ENCODE data around the gene PDIA4.
A peak's percentile ranks its signal among the peaks of the same experiment; 100 is the strongest.
"Not testable (repeated sequence)": the region's sequence is repeated elsewhere in the genome, so short reads cannot be mapped to it uniquely, and the experiment has no call there.

The PDIA4 gene, protein sequence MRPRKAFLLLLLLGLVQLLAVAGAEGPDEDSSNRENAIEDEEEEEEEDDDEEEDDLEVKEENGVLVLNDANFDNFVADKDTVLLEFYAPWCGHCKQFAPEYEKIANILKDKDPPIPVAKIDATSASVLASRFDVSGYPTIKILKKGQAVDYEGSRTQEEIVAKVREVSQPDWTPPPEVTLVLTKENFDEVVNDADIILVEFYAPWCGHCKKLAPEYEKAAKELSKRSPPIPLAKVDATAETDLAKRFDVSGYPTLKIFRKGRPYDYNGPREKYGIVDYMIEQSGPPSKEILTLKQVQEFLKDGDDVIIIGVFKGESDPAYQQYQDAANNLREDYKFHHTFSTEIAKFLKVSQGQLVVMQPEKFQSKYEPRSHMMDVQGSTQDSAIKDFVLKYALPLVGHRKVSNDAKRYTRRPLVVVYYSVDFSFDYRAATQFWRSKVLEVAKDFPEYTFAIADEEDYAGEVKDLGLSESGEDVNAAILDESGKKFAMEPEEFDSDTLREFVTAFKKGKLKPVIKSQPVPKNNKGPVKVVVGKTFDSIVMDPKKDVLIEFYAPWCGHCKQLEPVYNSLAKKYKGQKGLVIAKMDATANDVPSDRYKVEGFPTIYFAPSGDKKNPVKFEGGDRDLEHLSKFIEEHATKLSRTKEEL

DNA sequence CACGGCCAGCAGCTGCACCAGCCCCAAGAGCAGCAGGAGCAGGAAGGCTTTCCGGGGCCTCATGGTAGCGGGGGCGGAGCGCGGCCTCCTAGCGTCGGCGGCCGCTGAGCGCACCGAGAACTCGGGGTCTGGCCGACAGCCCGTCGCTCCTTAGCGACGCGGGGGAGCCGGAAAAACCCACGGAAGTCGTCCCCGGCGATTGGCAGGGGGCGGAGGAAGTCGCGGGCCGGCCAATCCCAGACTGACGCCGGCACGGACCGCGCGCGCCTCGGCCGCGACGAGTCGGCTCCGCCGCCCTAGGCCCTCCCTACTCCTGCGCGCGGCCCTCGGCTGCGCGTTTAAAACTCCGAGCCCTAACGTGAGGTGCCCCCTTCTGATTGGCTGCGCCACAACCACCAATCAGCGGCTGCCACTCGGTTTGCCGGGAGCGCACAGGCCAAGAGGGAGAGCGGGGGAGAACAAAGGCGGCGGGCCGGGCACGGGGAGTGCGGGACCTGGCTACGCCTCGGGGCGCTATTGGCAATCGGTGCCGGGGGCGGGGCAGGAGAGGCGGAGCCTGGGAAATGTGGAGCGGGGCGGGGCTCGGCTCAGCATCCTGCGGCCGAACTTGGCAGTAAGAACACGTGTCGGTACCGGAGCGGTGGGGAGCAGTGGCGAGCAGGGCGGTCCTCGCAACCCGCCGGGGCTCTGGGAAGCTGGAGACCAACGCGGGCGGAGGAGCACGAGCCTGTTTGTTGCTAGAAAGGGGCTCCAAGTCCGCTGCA is at the start of gene PDIA4:
Gene PDIA4 (minus strand): TSS at position 160 of the 764 bp plus-strand sequence. CDS start 97 bp downstream, at position 63.
- DNase-seq, result peak; percentile 99 to 100

- DNase-seq, result no peak
Observed at GRCh38 chr7:149077594-149077993, 49.3 kb upstream of the PDIA4 start.

GRCh38 chr7:149075286-149075685 is 47.0 kb upstream of the PDIA4 start:
- DNase-seq, result no peak

DNA sequence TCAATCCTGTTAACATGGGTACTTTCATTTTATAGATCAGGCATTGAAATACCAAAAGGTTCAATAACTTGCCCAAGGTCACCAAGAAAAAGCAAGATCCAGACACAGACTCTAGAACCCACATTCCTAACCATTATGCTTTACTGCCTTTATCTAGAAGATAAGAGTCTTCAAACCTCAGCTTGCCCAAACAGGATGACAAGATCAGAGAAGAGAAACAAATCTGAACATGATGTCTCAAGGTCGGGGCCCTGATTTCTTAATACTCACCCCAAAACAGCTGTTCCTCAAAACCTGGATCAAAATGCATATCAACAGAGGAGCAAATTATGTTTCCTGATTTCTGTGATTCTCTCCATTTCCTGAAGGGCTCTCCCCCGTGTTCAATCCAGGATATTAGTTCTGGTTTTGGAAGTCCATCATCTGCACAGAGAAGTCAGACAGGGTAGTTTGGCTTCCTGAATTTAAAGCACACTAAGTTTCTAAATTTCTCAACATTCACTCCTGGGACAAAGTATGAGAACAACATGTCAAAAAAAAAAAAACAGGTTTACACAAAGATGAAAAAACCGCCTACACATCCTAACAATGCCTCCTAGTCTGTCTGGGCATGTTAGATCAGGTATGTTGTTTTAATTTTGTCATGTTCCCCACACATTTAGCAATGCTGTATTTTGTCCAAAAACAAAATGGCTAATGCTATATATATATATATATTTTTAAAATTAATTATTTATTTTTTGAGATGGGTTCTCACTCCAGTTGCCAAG is 46.0 kb upstream of the PDIA4 start:
- DNase-seq, result no peak

DNA sequence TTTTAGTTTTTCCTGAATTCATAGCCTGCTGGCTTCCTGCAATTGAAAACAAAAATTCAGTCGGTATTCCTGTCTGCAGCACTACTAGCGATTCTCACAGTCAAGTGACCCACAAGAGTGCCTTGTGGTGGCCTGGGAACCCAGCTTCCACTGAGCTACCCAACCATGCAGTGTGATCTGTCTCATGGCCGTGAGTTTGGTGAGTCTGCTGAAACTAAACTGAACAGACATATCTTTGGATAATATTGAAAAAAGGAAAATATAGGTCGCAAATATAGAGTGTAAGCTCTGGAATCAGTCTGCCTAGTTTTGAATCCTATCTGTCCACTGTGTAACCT is 44.1 kb upstream of the PDIA4 start:
- DNase-seq, result no peak

DNA sequence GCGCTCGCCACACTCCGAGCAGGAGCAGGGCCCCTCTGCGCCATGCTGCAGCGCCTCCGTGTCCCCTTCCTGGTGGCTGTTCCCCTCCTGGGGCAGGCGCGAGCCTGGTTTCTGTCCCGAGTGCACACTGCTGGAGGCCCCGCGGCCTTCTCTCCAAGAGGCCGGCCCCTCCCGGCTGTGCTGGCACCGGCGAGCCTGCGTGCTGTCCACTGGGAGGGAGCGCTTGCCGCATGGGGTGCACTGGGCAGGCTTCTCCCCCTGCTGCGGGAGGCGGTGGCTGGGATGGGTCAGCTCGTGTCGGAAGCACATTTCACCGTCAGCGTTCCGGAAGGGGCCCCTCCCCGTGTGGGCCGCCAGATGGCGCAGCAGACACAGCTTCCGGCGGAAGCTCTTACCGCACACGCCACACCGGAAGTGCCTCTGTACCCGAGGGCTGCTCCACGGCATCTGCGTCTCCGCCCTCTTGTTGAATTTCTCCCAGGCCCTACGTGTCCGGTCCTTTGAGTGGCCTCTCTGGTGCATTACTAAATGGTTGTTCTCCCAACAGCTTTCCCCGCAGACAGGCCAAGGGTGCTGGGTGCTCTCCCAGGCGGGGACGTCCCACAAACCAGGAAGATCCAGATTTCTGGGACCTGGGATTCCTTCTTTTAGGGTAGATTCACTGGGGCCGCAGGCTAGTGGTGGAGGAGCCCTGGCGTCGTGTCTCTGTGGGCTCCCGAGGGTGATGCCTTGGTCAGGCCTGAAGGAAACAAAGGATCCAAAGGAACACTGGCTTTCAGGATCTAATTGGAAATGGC is 43.5 kb upstream of the PDIA4 start:
- DNase-seq, result peak; percentile 38 to 42

DNA sequence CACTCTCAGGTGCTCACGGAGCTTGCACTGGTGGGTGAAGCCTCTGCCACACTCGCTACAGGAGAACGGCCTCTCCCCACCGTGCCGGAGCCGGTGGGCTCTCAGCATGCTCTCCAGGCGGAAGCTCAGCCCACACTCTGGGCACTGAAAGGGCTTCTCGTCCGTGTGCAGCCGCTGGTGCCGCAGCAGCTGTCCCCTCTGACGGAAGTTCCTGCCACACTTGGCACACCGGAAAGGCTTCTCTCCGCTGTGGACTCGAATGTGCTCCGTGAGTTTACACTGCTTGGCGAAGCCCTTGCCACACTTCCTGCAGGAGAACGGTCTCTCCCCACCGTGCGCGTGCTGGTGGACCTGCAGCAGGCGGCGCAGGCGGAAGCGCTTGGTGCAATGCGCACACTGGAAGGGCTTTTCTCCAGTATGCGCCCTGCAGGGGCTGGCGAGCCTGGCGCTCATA is 42.9 kb upstream of the PDIA4 start:
- no peak for DNase-seq

GRCh38 chr7:149070372-149071125 is 42.2 kb upstream of the PDIA4 start:
- DNase-seq, result no peak

DNA sequence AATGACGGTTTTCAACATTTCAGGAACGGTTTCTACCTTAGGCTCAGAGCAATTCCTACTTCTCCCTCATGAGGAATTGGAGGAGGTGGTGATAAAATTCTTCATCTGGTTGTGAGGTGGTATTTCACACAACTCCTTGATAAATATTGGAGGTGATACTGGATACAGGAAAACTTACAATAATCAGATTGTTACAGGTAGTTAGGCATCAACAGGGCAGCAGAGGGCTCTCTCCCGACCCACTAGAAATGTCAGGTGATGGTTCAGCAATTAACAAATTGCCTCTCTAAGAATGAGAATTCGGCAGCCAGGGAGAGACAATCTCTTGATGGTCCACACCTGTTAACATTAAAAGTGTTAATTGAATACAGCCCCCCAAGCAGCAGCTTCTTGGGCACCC is 39.6 kb upstream of the PDIA4 start:
- DNase-seq, result no peak

DNA sequence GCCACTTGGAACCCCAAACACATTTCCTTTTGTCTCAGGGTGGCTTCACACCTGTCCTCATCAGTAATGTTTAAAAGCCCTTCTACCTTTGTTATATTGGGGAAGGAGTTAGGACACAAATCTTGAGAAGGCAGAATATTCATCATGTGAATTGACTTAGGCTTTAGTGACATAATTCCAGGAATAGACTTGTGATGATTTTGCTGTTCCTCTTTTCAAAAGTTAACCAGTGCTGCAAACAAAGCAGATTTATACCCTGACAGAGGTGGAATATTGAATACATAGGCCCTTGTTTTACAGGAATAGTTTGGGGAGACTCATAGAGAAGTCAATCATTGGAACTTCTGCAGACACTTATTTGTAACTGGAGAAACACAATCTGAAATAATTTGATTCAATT is 35.2 kb upstream of the PDIA4 start:
- DNase-seq, result no peak

- not testable (repeated sequence) for DNase-seq
Observed at GRCh38 chr7:149062217-149062899, 34.1 kb upstream of the PDIA4 start.

- no peak for DNase-seq
Observed at GRCh38 chr7:149060156-149060555, 31.9 kb upstream of the PDIA4 start.

GRCh38 chr7:149053885-149054284 is 25.6 kb upstream of the PDIA4 start:
- DNase-seq, result no peak

GRCh38 chr7:149053384-149053783 is 25.1 kb upstream of the PDIA4 start:
- no peak for DNase-seq

- no peak for DNase-seq
Observed at GRCh38 chr7:149050941-149051340, 22.6 kb upstream of the PDIA4 start.

DNA sequence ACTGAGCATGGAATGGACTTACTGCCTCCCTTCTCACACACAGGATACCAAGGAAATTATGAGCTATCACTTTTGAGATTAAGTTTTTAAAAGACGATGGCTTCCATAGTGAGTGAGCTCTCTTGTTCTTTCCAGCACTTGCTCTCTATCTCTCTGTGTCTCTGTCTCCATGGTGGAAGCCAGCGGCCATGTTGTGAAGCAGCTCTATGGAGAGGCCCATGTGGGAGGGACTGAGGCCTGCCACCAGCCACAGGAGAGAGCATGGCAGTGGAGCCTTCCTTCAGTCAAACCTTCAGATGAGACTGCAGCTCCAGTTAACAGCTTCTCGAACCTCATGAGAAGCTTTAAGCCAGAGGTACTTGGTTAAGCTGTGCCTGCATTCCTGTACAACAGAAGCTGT is 20.5 kb upstream of the PDIA4 start:
- no peak for DNase-seq

DNA sequence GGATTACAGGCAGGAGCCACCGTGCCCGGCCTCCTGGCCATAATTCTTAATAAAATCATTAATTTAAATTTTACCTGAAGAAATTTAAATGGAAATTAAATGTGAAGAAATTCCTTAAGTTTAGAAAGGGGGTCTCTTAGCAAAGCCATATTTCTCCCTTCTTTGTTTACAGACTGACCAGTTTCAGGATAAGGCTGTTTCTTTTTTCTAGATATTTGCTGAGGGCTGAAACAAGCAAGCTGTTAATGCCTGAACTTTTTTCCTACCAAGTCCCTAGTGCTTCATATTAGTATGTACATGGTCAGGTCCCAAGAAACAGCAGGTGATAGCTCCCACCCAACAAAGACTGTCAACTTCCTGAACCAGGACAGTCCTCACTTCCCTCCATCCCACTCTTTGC is 18.1 kb upstream of the PDIA4 start:
- DNase-seq, result no peak

- no peak for DNase-seq
Observed at GRCh38 chr7:149043936-149044335, 15.6 kb upstream of the PDIA4 start.

- no peak for DNase-seq
Observed at GRCh38 chr7:149041350-149041749, 13.0 kb upstream of the PDIA4 start.

GRCh38 chr7:149038641-149039040 is 10.3 kb upstream of the PDIA4 start:
- not testable (repeated sequence) for DNase-seq

DNA sequence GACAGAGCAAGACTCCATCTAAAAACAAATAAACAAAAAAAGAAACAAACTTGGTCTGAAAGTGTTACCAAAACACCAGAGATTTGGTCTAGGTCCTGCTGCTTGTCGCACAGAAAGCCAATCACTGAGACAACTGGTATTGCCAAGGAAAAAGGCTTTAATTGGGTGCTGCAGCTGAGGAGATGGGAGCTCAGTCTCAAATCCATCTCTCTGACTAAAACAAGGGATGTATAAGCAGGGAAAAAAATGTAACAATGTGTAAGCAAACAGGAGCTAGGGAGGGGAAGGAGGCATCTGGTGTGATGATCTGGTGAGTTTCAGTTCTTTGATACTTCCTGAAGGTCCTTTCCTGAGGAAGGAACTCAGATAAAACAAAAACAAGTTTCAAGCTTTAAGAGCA is 8.4 kb upstream of the PDIA4 start:
- DNase-seq, result no peak
